H1 (cell line): ENCODE results near the gene NIT2. TPM values are rescaled to one million over a fixed set of nuclear protein-coding genes. Genes with fewer than 3 reads are reported as not detected.

Experiments
- BCL11A ChIP-seq, 2 experiments: IDR thresholded peaks; one replicate each; pipeline ENCODE4 v1.6.1; 2011; ENCODE audit warnings: low read depth in 2 of 2, low read length in 2 of 2, mild to moderate bottlenecking in 2 of 2
- BRCA1 ChIP-seq: IDR thresholded peaks from 2 replicates; pipeline ENCODE4 v1.6.1; 2012; ENCODE audit warnings: low read depth, low read length, improper control_type of control experiment
- CHD1 ChIP-seq: IDR thresholded peaks from 2 replicates; pipeline ENCODE4 v1.6.1; 2012; ENCODE audit warnings: low read depth, low read length, improper control_type of control experiment
- EGR1 ChIP-seq: IDR thresholded peaks from 2 replicates; pipeline ENCODE4 v1.6.1; 2011; ENCODE audit warnings: low read depth, low read length, borderline replicate concordance
- JUN ChIP-seq: IDR thresholded peaks from 2 replicates; pipeline ENCODE4 v1.6.1; 2011; ENCODE audit warnings: low read depth, mild to moderate bottlenecking, improper control_type of control experiment, low read length
- POLR2AphosphoS5 ChIP-seq: IDR thresholded peaks from 2 replicates; pipeline ENCODE4 v1.6.1; 2011; ENCODE audit warnings: low read depth, low read length
- RNF2 ChIP-seq: fragments of 200-900, 300-1000 bp; sonication (generic); IDR thresholded peaks from 2 replicates; pipeline ENCODE4 v1.7.1; 2016; ENCODE audit warnings: borderline replicate concordance, low read depth, mild to moderate bottlenecking, antibody characterized with exemption, low read length; ENCODE audit not compliant: poor library complexity, severe bottlenecking; ENCODE audit errors: missing control alignments
- TAF1 ChIP-seq: IDR thresholded peaks from 2 replicates; pipeline ENCODE4 v1.6.1; 2011; ENCODE audit warnings: mild to moderate bottlenecking, low read depth, low read length
- polyA plus RNA-seq, 7 experiments: library from polyadenylated mRNA; depleted of rRNA in 3 of 7; stranded (reverse) in 5 of 7; unstranded in 2 of 7; fragments of >200 nt in 5 of 7; fragments of 200-250 nt in 2 of 7; gene quantifications; 1 replicate in 5 of 7; 2 replicates in 1 of 7; 4 replicates in 1 of 7; pipeline versions ENCODE4 v1.2.1 to v1.2.3, GENCODE V29; 2011 to 2013; ENCODE audit warnings: missing spikeins in 2 of 7, mixed read lengths in 2 of 7
- total RNA-seq: library from RNA; stranded (reverse); fragmentation: NEBNext Ultra II Directional; extraction: Animal tissue kit (Norgen Biotek cat#: 25700); gene quantifications from 2 replicates; pipeline ENCODE4 v1.2.1, GENCODE V29; 2021
- TF ChIP-seq, protein P1 (sequence below): IDR thresholded peaks from 2 replicates; pipeline ENCODE4 v1.6.1; 2012; ENCODE audit warnings: low read length, inconsistent platforms

NIT2 gene
- total and polyA plus RNA-seq, 2 of the 8 experiments (the other 6 are each of a cell fraction or from before 2014, with no cell fraction given) = 15.2 to 25.3 TPM

- TF ChIP-seq, protein P1, sequence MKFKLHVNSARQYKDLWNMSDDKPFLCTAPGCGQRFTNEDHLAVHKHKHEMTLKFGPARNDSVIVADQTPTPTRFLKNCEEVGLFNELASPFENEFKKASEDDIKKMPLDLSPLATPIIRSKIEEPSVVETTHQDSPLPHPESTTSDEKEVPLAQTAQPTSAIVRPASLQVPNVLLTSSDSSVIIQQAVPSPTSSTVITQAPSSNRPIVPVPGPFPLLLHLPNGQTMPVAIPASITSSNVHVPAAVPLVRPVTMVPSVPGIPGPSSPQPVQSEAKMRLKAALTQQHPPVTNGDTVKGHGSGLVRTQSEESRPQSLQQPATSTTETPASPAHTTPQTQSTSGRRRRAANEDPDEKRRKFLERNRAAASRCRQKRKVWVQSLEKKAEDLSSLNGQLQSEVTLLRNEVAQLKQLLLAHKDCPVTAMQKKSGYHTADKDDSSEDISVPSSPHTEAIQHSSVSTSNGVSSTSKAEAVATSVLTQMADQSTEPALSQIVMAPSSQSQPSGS = no peak
- TF ChIP-seq JUN (no peak), EGR1 (no peak), CHD1 (no peak), BCL11A (IDR thresholded peaks at IDR 0.05; ENCODE audit: low read depth in 2 of 2, low read length in 2 of 2) (no peak), RNF2 (no peak), BRCA1 (no peak), TAF1 (no peak), POLR2AphosphoS5 (no peak)
Observed at GRCh38 chr3:100295089-100295488, 39.5 kb upstream of the NIT2 start (continued).
